ENCODE results near the gene SUPT20HL1. TPM values are rescaled to one million over a fixed set of nuclear protein-coding genes. Genes with fewer than 3 reads are reported as not detected.
A peak's percentile ranks its signal among the peaks of the same experiment; 100 is the strongest.

Gene SUPT20HL1
- total and polyA plus RNA-seq, 2 of the 4 experiments (the other 2 are of a cell fraction), result not detected

DNA sequence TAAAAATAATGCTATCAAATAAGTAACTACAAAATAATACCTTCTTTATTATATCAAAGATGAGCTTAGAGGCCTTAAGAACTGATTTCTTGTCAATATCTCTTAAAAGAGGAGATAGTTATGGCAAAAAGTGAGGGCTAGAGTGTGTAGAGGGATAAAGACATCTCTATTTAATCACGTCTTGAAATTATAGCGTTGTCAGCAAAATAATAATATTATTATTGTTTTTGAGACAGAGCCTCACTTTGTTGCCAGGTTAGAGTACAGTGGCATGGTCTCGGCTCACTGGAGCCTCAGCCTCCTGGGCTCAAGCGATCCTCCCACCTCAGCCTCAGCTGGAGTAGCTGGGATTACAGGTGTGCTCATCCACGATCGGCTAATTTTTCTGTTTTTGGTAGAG, 18.3 kb downstream of the SUPT20HL1 start:
- dilution Hi-C loops (cut with HindIII; ENCODE audit: low sequenced_read_pairs, unreplicated experiment), result no loop called here
- TF ChIP-seq MAFK (IDR thresholded peaks at IDR 0.05; ENCODE audit: low read depth, low read length) (peak; percentile 84), RCOR1 (IDR thresholded peaks at IDR 0.05; ENCODE audit: insufficient replicate concordance, low read length) (no peak), RFX5 (IDR thresholded peaks at IDR 0.05; ENCODE audit: low read depth, low read length) (no peak), RAD21 (IDR thresholded peaks at IDR 0.05; ENCODE audit: low read length) (no peak), NFE2L2 (IDR thresholded peaks at IDR 0.05; ENCODE audit: low read depth, low read length) (no peak), CEBPB (IDR thresholded peaks at IDR 0.05; ENCODE audit: low read depth, low read length) (no peak), FOS (IDR thresholded peaks at IDR 0.05; ENCODE audit: low read depth, low read length) (no peak), SMC3 (IDR thresholded peaks at IDR 0.05; ENCODE audit: low read depth, low read length) (no peak)
- intact Hi-C loops (cut with micrococcal nuclease), result no loop called here

More for the DNA sequence above, 18.3 kb downstream of the SUPT20HL1 start:
- no peaks in the 10 kb centered on the region for H3K79me1 ChIP-seq (ENCODE audit: low read depth in 1 of 2, low read length in 2 of 2)
- no peak overlapping the region for H2AK9ac ChIP-seq (replicated peaks; ENCODE audit: low read depth, low read length, poor library complexity)
- H3K14ac ChIP-seq (replicated peaks; ENCODE audit: low read depth, low read length), result no peak overlapping the region
- H4K91ac ChIP-seq (ENCODE audit: insufficient read depth, low read depth, low read length), result no peak overlapping the region
- no peak overlapping the region for H2BK15ac ChIP-seq (ENCODE audit: low read depth, low read length)
- H3K27ac ChIP-seq (ENCODE audit: insufficient read depth, low read length), result no peak overlapping the region
- no peak overlapping the region for H2BK20ac ChIP-seq (ENCODE audit: low read depth, low read length)
- no peaks in the 10 kb centered on the region for H4K20me1 ChIP-seq (ENCODE audit: insufficient read depth, low read length)
- WGBS, 2 experiments (ENCODE audit: extremely low coverage in 2 of 2, insufficient read length in 1 of 2), result no CpG with 5 or more reads among the region's 6 CpGs
- no peaks in the 10 kb centered on the region for H3K9me3 ChIP-seq (ENCODE audit: control insufficient read depth, insufficient read depth, low read length)
- H3K4me1 ChIP-seq (ENCODE audit: control insufficient read depth, insufficient read depth, low read length), result no peaks in the 10 kb centered on the region
- H3K9me1 ChIP-seq (ENCODE audit: insufficient read depth, low read length), result no peaks in the 10 kb centered on the region
- DNase-seq (no peak), ATAC-seq (ENCODE audit: low read depth) (no peak)
- no peak overlapping the region for H3K56ac ChIP-seq (ENCODE audit: extremely low read depth, insufficient read depth, low read length)
- peaks cover 15% of the 10 kb centered on the region for H3K27me3 ChIP-seq (ENCODE audit: control insufficient read depth, insufficient read depth, low read length)
- in situ Hi-C loops (cut with MboI; ENCODE audit: low sequenced_read_pairs), result loop anchor here (25.0 kb wide), 1 partner anchor 759 kb away; no protein-coding TSS in a partner anchor
- no peak overlapping the region for H3K4me2 ChIP-seq (ENCODE audit: low read depth, low read length)
- H2BK120ac ChIP-seq (ENCODE audit: low read depth, low read length), result no peak overlapping the region
- no peak overlapping the region for H3K18ac ChIP-seq (ENCODE audit: low read depth, low read length)
- no peak overlapping the region for H3K23ac ChIP-seq (ENCODE audit: low read depth, low read length)
- ChIA-PET CTCF (no interaction called here), POLR2A (ENCODE audit: unreplicated experiment) (no interaction called here)
- no peak overlapping the region for H3K4me3 ChIP-seq (ENCODE audit: insufficient read depth, low read depth, low read length)
- no peak overlapping the region for H4K8ac ChIP-seq (ENCODE audit: low read depth in 2 of 2, low read length in 2 of 2)
- H2AFZ ChIP-seq (replicated peaks; ENCODE audit: low read length, poor library complexity), result no peak overlapping the region
- H3K4ac ChIP-seq (ENCODE audit: low read depth, low read length), result no peak overlapping the region
- H3K9ac ChIP-seq (ENCODE audit: low read depth, low read length), result no peak overlapping the region
- H4K5ac ChIP-seq (ENCODE audit: low read depth, low read length), result no peak overlapping the region
- no peak overlapping the region for H2BK5ac ChIP-seq (ENCODE audit: low read depth, low read length, poor library complexity, severe bottlenecking)
- no TSS peak for BruUV-seq (replicated peaks)
- no peak overlapping the region for H2AK5ac ChIP-seq (ENCODE audit: low read depth, low read length)
- no peaks in the 10 kb centered on the region for H3K36me3 ChIP-seq (ENCODE audit: control insufficient read depth, insufficient read depth, low read length)

All from IMR-90 (cell line).